ENCODE results near the gene FHL2.
"Not testable (repeated sequence)": the region's sequence is repeated elsewhere in the genome, so short reads cannot be mapped to it uniquely, and the experiment has no call there.

FHL2 gene, protein sequence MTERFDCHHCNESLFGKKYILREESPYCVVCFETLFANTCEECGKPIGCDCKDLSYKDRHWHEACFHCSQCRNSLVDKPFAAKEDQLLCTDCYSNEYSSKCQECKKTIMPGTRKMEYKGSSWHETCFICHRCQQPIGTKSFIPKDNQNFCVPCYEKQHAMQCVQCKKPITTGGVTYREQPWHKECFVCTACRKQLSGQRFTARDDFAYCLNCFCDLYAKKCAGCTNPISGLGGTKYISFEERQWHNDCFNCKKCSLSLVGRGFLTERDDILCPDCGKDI

GRCh38 chr2:105398336-105399206 is at the start of gene FHL2:
TSS of gene FHL2 (minus strand) at chr2:105399051. CDS start at chr2:105386516, 12,535 bp downstream.
- peak; percentile 79 for DNase-seq

DNA sequence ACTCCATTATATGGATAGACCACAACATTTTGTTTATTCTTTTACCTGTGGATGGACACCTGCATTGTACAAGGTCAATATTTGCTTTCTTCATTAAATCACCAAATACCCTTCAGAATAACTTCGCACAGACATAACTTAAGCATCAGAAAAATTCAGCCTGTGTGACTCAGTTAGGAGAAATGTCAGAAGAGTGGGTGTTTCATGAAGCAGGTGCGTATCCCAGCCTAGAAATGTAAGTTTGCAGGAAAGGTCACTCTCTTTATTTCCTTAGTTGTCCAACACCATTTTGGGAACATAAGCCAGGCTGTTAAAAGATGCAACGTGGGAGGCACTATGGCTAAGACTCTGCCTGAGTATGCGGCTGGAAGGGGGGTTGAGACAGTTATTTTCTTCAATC is 48.6 kb upstream of the FHL2 start:
- no peak for DNase-seq

GRCh38 chr2:105446501-105446900 is 47.6 kb upstream of the FHL2 start:
- no peak for DNase-seq

DNA sequence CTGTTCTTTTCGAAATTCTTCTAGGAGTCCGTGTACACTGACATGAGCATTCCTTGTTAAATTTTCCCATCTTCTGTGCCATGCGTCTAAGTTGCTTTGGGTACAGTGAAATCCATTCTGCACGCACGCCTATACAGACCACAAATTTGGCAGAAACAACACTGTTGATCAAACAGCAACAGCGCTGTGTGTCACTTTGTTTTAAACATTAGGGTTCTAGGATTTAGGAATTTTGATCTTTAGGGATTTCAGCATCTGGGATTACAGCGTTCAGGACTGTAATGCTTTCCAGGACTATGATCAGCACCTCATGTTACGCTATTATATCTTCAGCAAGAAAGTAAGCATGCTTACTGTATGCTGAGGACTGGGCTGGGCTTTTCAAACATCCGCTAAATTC is 47.1 kb upstream of the FHL2 start:
- no peak for DNase-seq

DNA sequence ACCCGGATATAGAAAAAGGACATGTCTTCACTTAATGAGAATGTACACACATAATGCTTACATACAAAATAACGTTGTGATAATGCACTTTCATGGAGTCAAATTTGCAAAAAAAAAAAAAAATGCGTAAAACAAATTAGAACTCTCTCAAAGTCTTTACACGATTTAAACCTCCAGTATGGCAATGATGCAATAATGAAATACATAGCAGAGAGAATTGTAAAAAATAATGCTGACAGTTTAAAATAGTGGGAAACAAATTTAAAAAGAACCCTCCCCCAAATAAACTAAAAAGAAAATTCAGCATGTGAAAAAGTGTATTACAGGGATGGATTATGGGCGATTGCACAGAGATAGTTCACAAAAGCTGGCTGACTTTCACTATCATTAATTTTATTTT is 46.6 kb upstream of the FHL2 start:
- no peak for DNase-seq

DNA sequence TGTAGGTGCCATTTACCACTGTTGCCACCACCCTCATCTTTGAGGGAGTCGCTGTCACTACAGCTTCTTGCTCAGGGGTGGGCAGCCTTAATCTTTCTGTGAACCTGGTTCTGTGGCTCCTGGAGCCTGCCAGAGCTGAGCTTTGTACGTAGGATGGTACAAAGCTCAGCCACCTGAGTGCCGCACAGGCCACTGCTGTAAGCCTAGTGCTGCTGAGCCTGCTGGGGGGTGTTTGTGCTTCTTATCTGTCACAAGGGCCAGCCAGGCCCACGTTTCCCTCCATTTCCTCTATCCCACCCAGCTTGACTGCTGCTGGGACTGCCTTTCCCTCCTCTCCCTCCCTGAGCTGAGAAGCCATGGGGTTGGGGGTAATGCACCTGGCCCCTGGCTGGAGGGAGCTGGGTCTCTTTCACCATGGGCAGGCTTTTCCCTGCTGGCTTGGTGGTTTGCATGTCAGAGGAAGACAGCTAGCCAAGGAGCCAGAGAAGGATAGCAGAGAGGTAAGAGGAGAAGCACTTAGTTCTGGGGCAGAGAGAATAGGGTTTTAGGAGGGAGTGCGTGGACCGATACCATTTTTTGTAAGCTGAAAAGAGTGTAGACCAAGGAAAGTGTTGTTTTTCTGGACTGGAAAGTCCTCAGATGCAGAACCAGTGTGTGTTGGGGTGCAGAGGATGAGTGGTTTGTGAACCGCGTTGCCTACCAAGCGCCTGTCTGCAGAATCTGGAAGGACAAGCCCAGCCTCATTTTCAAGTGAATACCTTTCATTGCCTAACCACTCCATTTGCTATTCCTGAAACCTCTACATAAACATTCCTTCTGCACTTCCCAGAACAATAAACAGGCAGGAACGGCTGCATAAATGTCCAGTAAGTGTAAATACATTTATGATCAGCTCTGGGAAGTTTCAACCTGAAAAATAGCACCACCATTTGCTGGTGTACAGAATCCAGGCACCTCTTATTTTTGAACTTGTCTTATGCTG is 45.1 kb upstream of the FHL2 start:
- DNase-seq: no peak

DNA sequence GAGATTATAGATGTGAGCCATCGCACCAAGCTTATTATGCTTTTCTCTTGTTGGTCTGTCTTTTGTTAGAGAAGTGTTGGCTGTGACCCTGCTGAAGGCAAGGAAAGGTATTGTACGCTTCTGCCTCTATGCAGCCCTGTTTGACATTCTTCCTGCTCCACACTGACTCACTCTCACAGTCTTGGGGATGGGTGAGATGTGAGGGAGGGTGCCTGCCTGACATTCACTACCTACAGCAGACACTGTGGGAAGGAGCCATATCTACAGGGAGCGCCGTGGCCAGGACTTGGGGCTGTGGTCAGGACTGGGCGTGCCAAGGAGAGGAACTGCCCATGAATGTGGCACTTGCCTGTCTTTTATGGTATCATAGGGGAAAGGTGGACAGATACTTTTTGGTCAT is 43.9 kb upstream of the FHL2 start:
- DNase-seq: no peak

DNA sequence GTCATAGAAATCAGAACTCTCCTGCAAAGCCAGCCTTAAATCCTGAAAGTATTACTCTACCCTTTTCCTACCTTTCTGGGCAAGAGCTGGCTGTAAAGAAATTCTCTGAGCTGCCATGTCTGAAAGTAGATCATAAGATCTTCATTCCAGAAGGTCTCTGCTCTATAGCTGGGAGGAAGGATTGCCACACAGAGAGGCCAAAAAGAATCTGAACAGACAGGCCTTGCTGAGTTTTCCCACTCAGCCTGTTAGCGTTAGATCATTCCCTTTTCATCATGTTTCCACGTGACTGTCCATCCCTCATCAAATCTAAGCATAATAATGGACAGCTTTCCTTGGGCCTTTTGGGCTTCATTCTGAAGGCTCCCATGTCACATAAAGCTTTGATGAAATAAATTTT is 43.2 kb upstream of the FHL2 start:
- DNase-seq: no peak

- no peak for DNase-seq
Observed at GRCh38 chr2:105439141-105439540, 40.3 kb upstream of the FHL2 start.

DNA sequence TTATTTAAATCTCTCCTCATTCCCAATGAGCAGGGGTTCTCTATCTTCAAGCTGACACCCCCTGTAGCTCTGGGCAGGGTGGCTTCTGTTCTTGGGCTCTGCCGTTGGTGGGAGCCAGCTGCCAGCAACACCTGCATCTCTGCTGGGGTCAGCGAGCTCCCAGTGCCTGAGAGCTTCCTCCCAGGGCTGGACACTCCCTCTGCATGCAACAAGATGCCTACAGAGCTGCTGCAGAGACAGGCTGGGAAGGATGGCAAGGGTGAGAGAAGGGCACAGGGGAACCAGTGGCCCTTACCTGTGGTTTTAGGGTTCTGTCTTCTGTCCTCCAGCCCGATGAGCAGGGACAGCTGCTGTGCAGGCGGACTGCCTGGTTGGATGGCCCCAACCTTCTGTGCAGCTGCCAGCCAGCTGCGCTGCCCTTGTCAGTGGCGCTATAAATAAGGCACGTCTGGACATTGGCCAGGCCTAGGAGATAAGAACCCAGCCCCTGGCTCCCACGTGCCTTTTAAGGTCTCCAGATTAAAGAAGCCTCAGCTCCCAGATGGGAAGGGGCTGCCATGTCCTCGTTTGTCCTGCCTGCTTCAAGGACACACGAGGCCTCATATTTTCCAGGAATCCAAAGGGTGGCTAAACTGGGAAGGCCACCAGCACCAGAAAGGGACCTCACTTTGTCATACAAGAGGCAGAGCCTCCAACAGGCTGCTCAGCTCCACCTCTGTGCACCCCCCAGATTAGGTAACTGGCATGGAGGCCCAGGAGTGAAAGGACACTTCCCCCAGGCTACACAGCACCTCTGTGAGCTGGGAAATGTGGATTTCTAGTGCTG is 39.5 kb upstream of the FHL2 start:
- no peak for DNase-seq

DNA sequence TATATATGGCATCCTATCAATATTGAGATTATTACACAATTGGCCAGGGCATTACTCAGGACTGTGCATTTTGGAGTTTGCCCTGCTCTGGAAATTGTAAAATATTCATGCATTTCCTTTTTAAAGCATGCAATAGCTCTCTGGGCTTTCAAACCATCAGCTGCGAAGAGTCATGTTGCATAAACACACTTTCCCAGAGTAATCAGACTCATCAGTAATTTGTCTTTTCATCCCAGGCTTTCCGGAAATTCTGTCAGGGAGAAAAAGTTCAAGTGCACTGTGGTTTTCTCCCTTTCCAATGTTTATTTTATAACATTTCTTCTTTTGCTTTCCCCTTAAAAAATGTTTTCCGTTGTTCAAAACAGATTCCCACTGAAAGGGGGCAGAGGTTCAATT is 38.9 kb upstream of the FHL2 start:
- DNase-seq: no peak

- no peak for DNase-seq
Observed at GRCh38 chr2:105432749-105433148, 33.9 kb upstream of the FHL2 start.

DNA sequence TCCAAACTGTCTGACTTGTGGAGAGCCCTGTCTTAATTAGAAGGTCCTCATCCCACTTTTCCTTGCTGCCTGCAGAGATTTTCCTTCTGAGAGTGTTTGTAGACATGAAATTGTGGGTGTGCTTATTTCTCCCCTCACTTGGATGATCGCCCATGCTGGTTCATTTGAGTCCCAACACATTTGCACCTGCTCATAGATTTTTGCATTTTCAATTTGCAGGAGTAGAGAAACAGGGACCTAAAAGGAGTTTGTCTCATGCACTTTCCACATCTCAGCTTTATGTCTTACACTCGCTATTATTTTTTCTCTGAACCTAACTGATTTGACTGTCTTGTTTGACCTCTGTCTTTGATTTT is 33.2 kb upstream of the FHL2 start:
- DNase-seq: no peak

GRCh38 chr2:105431367-105432043 is 32.7 kb upstream of the FHL2 start:
- DNase-seq: no peak

- no peak for DNase-seq
Observed at GRCh38 chr2:105428387-105429018, 29.7 kb upstream of the FHL2 start.

DNA sequence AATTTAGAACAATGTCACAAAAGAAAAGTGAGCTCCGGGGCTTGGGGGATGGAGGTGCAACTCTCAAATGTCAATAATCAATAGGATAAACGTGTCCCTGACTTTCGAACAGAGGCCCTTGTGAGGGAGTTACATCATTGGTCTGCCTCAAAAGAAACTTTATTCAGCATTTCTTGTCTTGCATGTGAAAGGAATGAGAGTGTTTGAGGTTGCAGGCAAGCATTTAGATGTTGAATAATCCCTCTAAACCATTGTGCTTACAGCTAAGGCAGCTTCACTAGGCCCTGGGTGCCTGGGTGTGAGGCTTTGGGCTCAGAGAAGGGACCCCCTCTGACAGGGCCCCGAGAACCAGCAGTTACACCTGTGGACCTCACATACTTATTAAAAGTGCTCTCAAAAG is 28.6 kb upstream of the FHL2 start:
- DNase-seq: no peak

GRCh38 chr2:105426626-105427292 is 27.9 kb upstream of the FHL2 start:
- DNase-seq: no peak

GRCh38 chr2:105425936-105426625 is 27.2 kb upstream of the FHL2 start:
- no peak for DNase-seq

- DNase-seq: not testable (repeated sequence)
Observed at GRCh38 chr2:105424836-105425235, 26.0 kb upstream of the FHL2 start.

- DNase-seq: no peak
Observed at GRCh38 chr2:105422801-105423200, 23.9 kb upstream of the FHL2 start.
